Renal cortex interstitium (tissue), 15 donors: ENCODE data around the gene HASPIN. TPM values are rescaled to one million over a fixed set of nuclear protein-coding genes. Genes with fewer than 3 reads are reported as not detected.

Experiments
- DNase-seq, 11 donors: peaks; one replicate each; pipeline ENCODE4 v3.0.0-alpha.2; 2013; ENCODE audit warnings: low read depth in 9 of 11, low spot score in 4 of 11; ENCODE audit errors: extremely low read depth in 1 of 11
- long read RNA-seq, 16 experiments: transcript quantifications; one replicate each; lab custom pipeline, GENCODE V29; 2026
- polyA plus RNA-seq, 3 donors: library from polyadenylated mRNA; unstranded; fragments of 120-200 nt; gene quantifications; one replicate each; pipeline ENCODE4 v1.2.1, GENCODE V29; 2013; ENCODE audit not compliant: insufficient read length in 3 of 3

Gene HASPIN
- polyA plus RNA-seq, result 1 to 10 TPM; 2.7 to 4.9 (median 3.8) TPM
- long read RNA-seq, donor 1, partial matches to known transcripts, result 0 of 4 reads
- long read RNA-seq, donor 1, other reads (novel, unspliced or antisense), result 0 of 4 reads
- long read RNA-seq, donor 2, partial matches to known transcripts, result 0 of 1 reads
- long read RNA-seq, donor 2, other reads (novel, unspliced or antisense), result 0 of 1 reads
- long read RNA-seq, donor 3, partial matches to known transcripts, result 0 of 2 reads
- long read RNA-seq, donor 3, other reads (novel, unspliced or antisense), result 0 of 2 reads
- long read RNA-seq, donor 4, result 0 reads
- long read RNA-seq, donor 5, result 0 reads
- long read RNA-seq, donor 6, partial matches to known transcripts, result 0 of 2 reads
- long read RNA-seq, donor 6, other reads (novel, unspliced or antisense), result 0 of 2 reads
- long read RNA-seq, donor 7, partial matches to known transcripts, result 5 of 8 reads
- long read RNA-seq, donor 7, other reads (novel, unspliced or antisense), result 0 of 8 reads
- long read RNA-seq, donor 8, result 0 reads
- long read RNA-seq, donor 9, result 0 reads
- long read RNA-seq, donor 10, partial matches to known transcripts, result 0 of 1 reads
- long read RNA-seq, donor 10, other reads (novel, unspliced or antisense), result 0 of 1 reads
- long read RNA-seq, donor 11, result 0 reads
- long read RNA-seq, donor 12, result 0 reads
- long read RNA-seq, donor 13, result 0 reads
- long read RNA-seq, donor 14, partial matches to known transcripts, result 0 of 2 reads
- long read RNA-seq, donor 14, other reads (novel, unspliced or antisense), result 0 of 2 reads
- long read RNA-seq, donor 15, partial matches to known transcripts, result 0 of 1 reads
- long read RNA-seq, donor 15, other reads (novel, unspliced or antisense), result 0 of 1 reads
- long read RNA-seq, donor 16, partial matches to known transcripts, result 0 of 3 reads
- long read RNA-seq, donor 16, other reads (novel, unspliced or antisense), result 0 of 3 reads

- DNase-seq, result peak; percentile 83 to 93 (median 88)
Measured at GRCh38 chr17:3723556-3724377, at the start of gene HASPIN. HASPIN (plus strand) TSS chr17:3723903; CDS start chr17:3723936, 33 bp downstream.

DNA sequence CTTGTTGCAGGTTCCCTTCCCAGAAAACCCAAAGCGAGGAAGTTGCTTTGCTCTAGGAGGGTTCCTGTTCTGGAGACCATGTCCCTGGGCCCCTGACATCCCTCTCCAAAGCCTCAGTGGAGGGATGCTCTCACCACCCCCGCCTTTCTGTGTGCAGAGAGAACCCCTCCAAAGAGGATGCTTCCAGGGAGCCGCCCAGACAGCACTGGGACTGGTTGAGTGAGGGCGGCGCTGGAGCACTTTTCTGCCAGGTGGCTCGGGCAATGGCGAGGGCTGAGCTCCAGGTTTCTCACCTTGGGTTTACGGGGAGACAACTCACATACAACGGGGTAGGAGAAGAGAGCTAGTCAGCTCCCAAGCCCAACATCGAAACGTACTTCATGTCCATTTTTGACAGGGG lies 47.8 kb upstream of the HASPIN start:
- no peak for DNase-seq

GRCh38 chr17:3678095-3678820 lies 45.4 kb upstream of the HASPIN start:
- no peak for DNase-seq

DNA sequence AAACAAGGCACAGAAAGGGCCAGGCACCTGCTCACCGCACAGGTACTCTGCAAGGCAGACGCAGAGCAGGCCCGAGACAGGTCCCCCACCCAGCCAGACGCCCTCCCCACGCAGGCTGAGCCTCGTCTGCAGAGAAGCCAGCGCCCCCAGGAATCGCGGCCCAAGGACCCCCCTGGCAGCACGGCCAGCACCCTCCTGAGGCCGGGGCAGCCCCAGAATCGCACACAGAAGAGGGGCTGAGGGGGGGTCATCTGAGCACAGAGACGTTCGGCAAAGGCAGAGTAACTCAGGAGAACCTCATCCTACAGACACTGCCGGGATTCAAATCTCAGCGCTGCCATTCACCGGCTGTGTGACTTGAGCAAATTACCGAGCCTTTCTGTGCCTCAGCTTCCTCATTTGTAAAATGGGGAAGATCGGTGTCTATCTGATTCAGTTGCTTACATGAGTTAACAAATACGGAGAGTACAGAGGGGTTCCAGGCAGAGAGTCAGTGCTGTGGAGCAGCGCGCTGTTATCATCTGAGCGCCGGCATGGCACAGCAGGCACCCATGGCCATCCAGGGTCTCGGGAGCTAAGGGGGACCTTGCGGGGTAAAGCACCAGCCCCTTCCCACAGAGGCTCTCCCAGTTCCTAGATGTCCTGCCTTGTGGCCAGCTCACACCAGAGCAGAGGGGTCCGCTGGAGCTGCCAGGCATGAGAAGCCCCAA lies 44.7 kb upstream of the HASPIN start:
- no peak for DNase-seq

DNA sequence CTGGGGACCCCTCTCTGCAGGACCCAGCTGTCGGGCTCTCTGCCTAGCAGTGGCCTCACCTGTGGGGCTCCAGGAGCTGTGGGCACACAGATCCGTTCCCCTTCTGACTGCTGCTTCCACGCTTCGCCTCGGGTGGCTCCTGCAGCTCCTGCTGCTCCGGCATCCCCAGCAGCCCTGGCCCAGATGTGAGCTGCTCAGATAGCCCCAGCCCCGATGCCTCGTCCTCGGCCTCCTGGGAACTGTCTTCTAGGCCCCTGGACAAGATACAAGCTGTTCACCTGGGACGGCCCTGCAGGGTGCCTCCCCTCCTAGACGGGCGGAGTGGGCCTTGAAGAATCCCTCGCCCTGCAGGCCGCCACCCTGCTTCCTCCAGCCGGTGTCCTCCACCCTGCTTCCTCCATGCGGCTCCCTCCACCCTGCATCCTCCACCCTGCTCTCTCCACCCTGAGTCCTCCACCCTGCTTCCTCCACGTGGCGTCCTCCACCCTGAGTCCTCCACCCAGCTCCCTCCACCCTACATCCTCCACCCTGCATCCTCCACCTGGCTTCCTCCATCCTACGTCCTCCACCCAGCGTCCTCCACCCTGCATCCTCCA lies 44.1 kb upstream of the HASPIN start:
- no peak for DNase-seq

DNA sequence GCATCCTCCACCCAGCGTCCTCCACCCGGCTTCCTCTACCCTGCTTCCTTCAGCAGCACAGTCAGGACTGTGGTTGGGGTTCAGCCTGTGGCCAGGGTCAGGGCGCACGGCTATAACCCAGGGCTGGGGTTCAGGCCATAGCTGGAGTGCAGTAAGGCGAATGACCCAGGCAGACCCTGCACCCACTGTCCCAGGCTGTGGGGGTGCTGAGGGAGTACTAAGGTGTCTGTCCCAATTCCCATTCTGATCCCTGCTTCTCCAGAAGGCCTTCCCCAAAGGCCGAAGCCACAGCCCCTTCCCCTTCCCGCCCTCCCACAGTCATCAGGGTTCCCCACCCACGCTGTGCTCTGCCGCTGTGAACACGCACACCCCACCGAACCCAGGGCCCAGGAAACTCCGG lies 42.6 kb upstream of the HASPIN start:
- no peak for DNase-seq

DNA sequence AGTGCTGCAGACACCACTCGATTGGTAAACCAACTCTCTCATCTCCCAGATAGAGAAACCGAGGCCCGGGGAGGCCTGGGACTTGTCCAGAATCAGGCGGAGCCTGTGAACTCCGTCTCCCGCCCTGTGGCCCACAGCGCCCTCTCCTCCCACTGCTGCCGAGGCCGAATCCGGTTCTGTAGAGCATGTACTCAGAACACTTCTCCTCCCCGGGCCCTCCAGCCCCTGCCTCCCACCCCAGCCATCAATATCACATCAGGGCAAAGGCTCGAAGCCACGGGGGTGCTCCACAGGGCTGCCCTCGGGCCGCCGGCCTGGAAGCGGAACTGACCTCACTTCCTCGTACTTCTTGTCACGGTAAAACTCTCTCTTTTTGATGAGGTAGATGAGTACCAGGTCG lies 42.1 kb upstream of the HASPIN start:
- no peak for DNase-seq

DNA sequence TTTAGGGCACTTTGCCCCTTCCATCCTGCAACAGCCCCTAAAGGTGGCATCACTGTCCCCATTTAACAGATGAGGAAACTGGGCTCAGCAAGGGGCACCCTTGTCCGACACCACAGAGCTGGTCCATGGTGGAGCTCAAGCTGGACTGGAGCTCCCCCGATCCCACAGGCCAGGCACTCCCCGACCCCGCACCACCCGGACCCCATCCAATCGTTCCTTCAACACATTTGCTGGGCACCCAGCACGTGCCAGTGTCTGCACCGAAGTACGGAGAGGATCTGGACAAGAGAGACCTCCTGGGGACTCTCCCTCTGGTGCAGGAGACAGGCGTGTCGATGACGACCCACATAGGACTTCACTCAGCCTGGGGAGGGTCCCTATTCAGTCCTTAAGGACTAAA lies 41.7 kb upstream of the HASPIN start:
- no peak for DNase-seq

- no peak for DNase-seq
Measured at GRCh38 chr17:3683054-3683511, 40.6 kb upstream of the HASPIN start.

GRCh38 chr17:3685174-3685573 lies 38.5 kb upstream of the HASPIN start:
- DNase-seq, result no peak

DNA sequence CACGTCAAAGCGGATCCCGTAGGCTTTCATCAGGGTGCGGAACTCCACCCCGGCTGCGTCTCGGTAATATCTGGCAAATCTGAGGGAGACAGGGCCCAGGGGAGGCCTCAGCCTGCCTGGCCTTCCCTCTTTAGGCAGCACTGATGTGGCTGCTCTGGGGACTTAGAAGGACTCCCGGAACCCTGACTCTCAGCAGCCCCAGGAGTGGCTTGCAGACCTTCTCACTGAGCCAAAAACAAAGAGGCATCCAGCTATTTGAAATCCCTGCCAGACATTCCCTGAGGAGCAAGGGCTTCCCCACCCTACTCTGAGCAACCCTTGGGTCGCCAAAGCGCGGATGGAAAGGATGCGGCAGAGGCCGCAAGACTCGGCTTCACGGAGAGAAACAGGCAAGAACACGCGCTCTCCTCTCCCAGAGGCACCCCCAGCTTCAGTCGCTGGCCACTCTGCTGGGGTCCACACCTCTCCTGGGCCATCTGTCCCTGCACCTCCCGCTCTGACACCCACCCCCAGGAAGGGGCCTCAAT lies 35.6 kb upstream of the HASPIN start:
- no peak for DNase-seq

- no peak for DNase-seq
Measured at GRCh38 chr17:3688852-3689261, 34.8 kb upstream of the HASPIN start.

GRCh38 chr17:3689262-3690093 lies 34.2 kb upstream of the HASPIN start:
- DNase-seq, result no peak

DNA sequence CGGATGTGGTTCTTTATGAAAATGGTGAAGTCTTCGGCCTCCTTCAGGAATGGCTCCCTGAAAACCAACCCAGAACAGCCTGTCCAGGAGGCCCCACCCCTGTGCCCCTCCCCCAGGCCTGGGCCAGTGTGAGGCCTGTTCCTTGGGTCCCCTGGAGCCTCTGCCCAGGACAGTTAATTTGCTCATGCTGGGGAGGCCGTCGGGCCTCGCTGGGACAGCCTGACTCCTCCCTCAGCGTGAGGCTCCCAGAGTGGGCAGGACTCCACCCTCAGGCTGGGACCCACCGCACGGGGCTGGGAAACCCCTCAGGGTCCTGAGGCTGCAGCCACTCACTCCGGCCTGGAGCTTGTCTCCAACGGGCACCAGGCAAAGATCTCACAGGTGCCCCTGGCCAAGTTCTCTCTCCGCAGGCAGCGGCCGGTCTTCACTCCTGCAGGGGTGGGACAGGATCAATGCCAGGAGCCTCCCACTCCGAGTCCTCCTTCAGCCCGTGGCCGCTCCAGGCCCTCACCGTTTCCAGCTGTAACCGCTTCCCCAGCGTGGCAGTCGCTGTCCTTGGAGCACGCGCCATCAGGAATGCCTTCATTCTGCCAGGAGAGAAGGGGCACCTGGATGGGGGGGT lies 33.5 kb upstream of the HASPIN start:
- DNase-seq, result no peak

DNA sequence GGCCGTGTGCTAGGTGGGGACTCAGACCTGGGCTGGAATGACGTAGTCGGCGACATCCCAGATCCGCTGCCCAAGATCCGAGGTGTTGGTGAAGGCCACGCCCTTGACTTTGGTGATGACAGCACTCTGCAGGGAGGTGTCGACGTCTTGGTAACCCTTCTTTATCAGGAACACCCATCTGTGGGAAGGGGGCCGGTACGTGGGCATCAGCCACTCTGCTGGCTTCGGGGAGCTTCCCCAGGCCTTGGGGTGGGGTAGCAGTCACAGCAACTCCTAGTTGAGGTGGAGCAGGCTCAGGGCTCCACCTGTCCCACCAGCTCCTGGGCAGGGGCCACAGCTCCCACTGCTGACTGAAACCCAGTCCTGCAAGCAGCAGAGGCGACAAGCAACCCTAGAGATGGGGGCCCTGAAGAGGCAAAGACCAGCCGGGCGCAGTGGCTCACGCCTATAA lies 32.1 kb upstream of the HASPIN start:
- no peak for DNase-seq

GRCh38 chr17:3692346-3692745 lies 31.4 kb upstream of the HASPIN start:
- no peak for DNase-seq
